Fibroblast of pulmonary artery (primary cell): ENCODE results near the gene WWOX.

Source experiments
- DNase-seq: peaks from one replicate; pipeline ENCODE4 v3.0.0-alpha.2; 2010; ENCODE audit warnings: low read depth
- H3K4me3 ChIP-seq: replicated peaks from 2 replicates; pipeline ENCODE4 v1.5.1; 2011; ENCODE audit warnings: low read depth, mild to moderate bottlenecking, control low read depth, low read length, moderate library complexity
- CTCF ChIP-seq: IDR thresholded peaks from 2 replicates; pipeline ENCODE4 v1.5.1; 2011; ENCODE audit warnings: mild to moderate bottlenecking, control low read depth, low read length, inconsistent platforms; ENCODE audit errors: missing control alignments

Gene WWOX

DNA sequence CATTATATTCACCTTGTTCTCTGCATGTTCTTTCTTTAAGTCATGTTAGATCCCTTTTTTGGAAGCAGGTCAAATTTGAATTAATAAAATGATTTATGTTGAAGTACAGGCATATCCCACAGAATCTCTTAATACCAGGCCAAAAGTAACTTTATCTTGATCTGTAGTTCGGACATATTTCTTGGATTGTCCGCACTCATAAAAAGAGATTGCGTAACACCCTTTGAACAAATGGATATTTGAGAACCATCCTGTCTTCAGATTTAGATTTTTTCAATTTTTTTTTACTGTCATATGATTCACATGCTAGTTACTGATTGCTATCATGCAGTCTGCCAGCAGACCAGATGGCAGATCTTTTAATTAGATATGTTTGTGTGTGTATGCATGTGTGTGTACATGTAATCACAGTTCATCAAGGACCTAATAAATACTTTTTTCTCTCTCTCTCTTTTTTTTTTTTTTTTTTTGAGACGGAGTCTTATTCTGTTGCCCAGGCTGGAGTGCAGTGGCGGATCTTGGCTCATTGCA is 352.6 kb downstream of the WWOX start:
- no peak overlapping the region for H3K4me3 ChIP-seq
- no peak for DNase-seq
- TF ChIP-seq CTCF: no peak

DNA sequence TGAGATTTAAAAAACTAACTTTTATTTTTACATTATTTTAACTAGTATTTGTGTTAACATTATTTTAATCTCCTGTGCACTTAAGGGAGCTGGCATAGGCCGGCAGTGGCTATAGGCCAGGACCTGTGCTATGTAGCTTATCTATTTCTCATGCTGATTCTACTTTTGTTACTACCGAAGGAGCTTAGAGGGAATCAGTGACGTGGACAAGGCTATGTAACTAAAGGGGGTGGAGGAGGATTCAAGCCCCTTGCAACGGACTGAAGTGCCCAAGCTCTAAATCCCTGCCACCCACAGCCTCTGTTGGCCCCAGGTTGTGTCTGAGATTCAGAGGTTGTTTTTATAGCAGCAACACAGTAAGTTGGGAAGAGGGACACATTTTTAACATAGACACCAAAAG is 356.4 kb downstream of the WWOX start:
- TF ChIP-seq CTCF: no peak
- DNase-seq: no peak
- H3K4me3 ChIP-seq: no peak overlapping the region

- DNase-seq: no peak
- TF ChIP-seq CTCF: no peak
- no peak overlapping the region for H3K4me3 ChIP-seq
Measured at GRCh38 chr16:78458588-78458987, 359.1 kb downstream of the WWOX start.

DNA sequence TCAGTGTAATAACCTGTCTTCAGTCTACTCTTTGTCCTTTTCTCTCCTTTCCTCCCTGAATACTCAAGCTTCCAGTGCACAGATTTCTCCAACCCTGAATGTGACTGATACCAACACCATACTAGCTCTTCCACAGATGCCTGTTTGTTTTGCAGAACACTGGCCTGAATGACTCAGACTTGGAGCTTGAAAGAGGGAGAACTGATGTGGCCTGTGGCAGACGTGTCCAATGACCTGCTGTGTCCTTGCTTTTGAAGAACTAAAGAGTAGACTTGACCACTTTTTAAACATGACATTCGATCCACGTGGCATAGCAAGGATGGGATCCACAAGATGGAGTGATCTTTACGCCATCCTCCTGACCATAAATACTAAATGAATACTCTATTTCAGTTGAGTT is 361.0 kb downstream of the WWOX start:
- TF ChIP-seq CTCF: no peak
- H3K4me3 ChIP-seq: no peak overlapping the region
- DNase-seq: no peak

GRCh38 chr16:78461087-78461486 is 361.6 kb downstream of the WWOX start:
- TF ChIP-seq CTCF: no peak
- no peak overlapping the region for H3K4me3 ChIP-seq

DNA sequence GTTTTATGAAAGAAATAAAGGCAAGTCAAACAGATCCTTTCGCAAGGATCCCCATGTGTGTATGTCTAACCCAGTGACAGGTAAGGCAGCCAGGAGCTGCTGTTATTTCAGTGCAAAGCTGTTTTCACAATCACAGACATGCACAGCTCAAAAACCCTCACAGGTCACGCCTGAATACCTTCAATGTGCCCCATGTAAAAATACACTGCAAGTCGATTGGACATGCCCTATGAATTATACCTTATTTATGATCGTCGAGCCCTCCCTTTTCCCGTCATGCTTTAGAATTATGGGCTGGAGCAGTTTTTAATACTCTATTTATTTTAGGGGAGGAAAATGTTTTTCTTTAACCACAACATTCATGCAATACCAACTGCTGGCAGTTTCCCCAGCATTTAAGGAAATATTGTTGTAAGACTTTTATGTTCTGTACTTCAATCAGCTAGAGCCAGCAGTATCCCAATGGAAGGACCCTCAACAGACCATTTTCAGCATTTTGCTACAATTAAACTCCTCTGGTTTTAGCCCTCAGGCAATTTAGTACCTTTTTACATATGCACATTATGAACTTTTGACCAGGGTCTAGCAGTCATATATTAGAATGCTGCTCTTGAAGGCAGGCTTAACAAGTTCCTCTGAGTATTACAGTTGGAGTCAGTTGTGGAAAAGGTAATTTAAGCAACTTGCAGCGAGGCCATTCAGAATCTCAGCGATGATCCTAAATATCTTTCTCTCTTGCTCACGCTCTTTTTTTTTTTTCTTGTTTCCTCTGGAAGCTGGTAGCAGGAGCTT is 362.2 kb downstream of the WWOX start:
- TF ChIP-seq CTCF: no peak
- H3K4me3 ChIP-seq: no peak overlapping the region
- no peak for DNase-seq

More at GRCh38 chr16:78461087-78461486, 361.6 kb downstream of the WWOX start:
- no peak for DNase-seq
